GM19463 (cell line): ENCODE measurements around the gene TAF3.

Experiments
- ATAC-seq: cut with Tn5 transposase; IDR thresholded peaks from one replicate; pipeline ENCODE4 v1.9.1; 2021; ENCODE audit warnings: mild to moderate bottlenecking, moderate library complexity; ENCODE audit not compliant: unreplicated experiment

The TAF3 gene

DNA sequence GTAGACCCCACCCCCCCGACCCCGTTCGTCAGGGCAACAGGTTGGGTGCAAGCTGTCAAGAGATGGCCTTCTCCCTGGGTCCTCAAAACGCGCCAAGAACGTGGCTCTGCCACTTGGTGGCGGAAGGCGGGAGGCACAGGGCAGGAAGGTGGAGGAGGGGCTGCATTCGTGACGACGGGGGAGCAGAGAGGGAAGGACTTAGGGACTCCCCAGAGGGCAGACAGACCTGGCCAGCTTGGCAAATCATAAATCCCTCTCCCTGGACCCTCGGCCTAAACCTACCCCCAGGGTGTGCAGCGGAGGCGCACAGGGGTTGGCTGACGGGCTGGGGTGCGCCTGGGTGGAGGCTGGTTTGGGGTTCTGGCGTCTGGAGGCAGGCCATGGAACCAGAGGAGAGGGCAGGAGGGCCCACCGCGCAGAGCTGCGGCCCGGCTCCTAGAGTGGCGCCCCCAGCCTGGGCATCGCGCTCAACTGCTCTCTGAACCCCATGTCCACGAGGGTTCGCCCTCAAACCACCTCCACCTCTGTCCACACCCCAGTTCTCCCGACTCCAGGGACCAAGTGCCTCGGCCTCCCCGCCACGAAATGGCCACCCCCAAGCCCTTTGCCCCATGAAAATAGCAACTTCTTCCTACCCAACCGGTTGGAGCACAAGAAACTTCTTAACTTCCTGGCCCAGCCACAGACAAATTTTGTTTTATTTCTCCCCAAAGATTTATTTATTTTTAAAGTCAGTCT lies 225.4 kb downstream of the TAF3 start:
- no peak for ATAC-seq

DNA sequence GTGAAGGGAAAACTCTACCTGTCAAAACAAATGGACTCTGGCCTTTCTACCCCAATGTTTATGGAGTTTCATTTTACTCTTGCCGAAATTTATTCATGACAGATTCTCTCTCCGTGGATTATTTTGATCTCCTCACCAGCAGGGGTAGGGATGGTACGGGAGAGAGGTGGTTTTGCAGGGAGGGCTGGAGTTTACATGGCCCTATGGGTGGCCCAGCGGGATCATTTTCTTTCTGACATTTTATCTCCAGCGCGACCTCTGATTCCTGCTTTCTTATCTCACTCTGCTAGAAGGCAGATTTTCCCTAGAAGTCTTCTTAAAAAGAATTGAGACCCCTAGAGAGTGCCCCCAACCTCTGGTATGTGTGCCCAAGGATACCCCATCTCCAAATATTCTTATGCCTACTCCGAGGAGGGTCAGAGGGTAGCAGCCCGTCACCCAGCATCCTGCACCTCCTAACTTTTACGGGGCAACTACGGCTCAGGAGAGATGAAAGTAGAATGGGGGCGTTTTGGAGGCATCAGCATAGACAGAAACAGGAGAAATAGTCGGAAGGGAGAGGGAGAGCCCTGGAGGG lies 226.1 kb downstream of the TAF3 start:
- ATAC-seq: no peak

GRCh38 chr10:8044908-8045725 lies 226.8 kb downstream of the TAF3 start:
- ATAC-seq: no peak

GRCh38 chr10:8045726-8046494 lies 227.6 kb downstream of the TAF3 start:
- no peak for ATAC-seq

DNA sequence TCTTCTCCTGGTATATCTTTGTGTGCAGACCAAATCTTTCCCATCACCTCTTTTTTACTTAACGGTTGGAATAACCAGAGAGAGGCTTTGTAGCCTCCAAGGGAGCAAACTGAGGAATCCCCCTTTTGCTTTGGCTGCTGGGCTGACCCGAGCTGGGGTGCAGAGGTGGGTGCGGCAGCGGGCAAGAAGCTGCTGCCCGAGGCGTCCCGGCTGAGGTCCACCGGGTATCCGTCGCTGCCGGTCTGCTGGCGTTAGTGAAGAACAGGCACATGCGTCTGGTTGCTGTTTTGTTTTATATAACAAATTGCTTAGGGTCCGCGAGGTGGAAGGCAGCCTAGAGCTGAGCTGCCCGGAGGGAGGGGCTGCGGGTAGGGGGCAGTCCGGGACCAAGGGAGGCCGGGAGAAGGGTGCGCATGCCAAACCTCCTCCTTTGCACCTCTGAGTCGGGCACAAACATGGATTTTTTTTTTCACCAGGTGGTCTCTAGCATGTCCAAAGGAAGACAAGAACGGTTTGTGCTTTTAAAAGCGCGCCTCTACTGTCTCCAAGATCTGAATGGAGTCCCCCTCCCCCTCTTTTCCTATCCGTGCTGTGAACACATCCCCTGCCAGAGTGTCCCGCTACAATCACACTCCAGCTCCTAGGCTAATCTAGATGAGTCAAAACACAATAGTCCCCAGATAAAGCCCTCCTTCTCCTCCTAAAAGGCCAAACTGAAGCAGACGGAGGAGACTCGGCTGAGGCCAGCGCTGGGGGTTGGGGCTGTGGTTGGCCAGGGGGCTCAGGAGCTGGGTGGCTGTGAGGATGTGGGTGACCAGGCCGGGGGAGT lies 229.4 kb downstream of the TAF3 start:
- ATAC-seq: no peak

DNA sequence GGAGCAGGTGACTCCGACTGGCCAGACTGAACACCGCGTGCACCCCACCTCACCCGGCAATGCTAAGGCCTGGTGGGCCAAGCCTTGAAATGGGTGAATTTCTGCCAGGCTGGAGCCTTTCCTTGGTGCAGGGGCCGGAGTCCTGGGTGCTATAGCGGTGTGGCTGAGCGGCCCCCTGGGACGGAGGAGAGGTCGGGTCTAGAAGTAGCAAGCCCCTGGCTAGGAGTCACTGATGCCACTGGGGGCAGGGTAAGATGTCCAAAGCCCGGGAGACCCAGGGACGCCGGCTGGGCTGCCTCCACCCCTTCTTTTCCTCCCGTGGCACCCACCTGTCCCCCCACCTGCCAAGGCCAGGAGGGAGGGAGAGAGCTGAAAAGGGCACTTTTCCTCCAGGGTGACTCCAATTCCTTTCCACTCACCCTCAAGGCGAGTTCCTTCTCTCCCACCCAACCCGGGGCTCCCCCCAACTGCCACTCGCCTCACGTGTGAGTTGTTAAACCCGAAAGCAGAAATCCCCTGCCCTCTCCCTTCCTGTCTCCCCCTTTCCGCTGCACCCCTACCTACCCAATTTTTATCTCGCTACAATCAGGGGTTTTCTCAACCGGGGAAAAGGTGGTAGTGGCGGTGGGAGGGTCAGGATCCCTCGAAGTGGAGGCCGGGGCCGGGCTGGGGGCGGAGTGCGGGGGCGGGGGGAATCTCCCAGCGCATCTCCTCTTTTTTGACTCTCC lies 230.1 kb downstream of the TAF3 start:
- no peak for ATAC-seq

GRCh38 chr10:8049045-8049864 lies 230.9 kb downstream of the TAF3 start:
- no peak for ATAC-seq

DNA sequence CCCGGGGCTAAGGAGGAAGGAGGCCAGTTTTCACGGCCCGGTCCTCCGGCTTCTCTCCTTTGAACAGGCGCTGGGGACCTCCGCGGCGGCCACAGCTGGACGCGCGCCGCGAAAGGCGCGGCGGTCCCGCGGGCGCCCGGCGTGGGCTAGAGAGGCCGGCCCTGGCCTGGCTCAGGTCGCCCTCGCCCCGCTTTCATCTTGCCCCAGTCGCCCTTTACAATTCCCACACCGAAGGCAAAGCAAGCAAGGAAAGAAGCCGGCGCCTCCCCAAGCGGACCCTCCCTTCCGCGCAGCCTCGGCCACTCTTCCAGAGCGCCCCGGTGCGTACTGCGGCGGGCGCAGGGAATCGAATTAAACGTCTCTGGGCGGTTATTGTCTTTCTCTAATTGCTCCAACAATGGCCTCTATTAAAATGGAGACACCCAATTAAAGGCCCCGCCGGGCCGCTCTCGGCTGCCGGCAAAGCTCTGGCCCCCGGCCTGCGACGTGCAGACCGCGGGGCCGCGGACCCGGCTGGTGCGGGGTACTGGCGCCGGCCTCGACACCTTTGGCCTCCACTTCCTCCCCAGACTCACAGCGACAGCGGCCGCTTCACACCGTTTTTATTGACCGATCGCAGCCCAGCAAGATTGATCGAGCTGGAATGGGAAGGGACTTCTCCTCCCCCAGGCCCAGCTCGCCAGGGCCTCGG lies 231.7 kb downstream of the TAF3 start:
- ATAC-seq: no peak

DNA sequence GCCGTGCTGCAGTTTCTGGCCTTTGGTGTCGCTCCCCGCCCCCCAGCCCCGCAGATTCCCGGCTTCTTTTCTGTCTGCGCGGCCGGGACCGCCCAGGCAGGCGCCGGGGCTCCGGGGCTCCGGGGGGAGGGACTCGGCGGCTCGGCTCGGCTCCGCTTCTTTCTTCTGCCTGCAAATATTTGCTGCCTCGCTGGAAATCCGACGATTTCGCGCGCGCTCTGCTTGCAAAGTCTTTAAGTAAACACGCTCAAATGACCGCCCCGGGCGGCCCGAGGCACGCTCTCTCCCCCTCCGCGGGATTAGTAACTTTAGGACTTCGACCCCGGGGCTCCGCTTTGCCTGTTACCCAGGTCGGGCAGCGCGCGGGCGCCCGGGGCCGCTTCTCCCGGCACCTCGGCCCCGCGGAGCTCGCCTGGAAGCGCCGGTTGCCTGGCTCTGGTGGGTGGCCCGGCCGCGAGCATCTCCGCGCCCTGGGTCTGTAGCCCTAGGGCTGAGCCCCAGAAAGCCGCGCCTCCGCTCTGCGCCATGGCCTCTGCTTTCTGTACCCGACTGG lies 232.3 kb downstream of the TAF3 start:
- ATAC-seq: no peak

GRCh38 chr10:8051109-8051821 lies 233.0 kb downstream of the TAF3 start:
- ATAC-seq: no peak

DNA sequence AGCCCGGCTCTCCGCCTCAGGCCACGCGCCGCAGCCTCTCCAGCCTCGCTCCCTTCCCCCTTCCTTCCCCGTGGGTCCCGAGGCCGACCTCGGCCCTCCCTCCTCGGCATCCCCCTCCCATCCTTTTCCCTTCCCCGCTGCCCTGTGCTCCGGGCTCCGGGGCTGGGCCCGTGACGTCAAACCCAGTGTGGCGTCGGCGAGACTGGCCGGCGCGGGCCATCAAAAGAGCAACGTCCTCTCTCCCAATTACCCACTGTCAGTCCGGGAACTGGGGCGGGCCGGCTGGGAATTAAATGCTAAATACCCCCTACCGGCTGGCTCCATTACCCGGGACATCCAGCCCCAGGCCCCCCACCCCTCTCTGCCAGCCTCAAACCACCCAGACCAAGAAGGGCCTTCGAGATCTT lies 233.5 kb downstream of the TAF3 start:
- ATAC-seq: no peak

DNA sequence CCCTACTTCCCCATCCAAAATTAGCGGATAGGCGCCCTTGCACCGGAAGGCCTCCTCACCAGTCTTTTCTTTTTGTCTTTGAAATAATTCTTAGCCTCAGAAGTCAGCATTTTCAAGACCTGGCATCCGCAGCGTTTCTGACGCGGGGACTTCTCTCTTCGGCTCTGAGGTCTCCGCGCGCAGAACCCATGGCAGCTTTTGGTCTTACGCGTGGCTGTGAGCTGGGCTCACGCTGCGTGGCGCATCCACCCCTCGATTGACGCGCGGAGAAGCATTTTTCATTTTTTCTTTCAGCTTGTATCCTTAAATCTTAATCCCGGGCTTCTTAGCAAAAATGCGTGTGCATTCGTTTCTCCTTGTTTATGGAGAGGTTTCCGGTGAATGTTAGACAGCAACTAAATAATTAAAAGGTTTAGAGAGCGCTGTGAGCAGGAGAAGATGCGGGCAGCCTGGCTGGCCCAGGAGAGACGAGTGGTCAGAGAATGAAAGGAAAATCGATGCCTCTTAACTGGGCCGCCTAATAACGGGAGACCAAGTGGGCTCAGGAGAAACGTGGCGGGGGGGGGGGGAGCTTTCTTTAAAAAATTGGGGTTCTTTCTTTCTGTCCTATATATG lies 234.1 kb downstream of the TAF3 start:
- no peak for ATAC-seq

DNA sequence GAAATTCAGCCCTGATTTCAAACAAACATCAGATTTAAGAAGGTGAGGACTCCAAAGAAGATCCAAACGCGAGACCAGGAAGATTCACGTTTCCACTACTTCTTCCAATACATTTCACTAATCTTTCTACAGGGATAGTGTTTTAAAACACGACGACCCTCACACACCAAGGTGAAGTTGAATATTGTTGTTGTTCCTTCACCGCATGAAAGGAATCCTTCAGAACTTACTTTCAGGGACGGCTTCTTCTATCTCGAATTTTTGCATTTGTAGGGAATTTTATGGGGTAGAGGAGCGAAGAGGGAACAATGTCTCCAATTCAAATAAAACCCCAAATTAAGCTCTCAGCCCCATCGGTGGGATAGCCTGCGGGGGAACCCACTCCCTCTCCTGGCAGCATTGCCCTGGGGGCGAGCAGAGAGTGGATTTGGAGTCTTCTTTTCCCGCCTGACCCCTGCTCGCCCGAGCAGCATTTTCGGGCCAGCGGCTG lies 234.7 kb downstream of the TAF3 start:
- ATAC-seq: no peak

DNA sequence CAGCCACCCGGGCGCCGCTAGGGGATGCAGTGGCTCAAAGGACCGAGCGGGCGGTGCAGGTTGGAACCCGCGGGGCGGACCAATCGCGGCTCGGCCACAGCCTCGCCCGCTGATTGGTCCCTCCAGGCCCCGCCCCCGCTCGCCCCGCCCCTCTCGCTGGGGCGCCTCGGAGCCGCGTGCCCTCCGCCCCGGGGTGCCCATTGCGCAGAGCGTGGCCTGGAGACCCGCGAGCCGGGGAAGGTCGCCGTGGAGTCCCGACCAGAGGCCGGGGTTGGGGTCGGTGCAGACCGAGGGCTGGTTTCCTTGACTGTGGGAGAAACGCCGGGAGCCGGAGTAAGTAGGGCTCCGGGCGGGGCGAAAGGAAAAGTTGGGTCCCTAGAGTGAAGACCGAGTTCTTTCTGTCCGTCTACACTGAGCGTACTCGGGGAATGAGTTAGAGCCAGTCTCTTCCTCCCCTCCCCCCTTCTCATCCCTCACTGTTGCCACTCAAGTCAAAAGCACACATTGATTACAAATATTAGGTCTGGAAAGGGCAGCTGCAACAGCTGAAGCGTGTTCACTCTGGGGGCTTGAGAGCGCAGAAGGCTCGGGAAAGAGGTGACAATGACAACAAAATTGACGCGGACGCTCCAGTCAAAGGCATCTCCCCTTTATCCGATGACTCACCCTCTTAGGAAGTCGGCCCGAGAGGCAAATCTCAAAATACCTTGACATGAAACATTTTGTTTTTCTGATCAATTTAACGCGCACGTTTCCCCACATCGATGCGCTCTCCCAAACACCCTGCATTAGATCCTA lies 235.3 kb downstream of the TAF3 start:
- ATAC-seq: peak; percentile 68

DNA sequence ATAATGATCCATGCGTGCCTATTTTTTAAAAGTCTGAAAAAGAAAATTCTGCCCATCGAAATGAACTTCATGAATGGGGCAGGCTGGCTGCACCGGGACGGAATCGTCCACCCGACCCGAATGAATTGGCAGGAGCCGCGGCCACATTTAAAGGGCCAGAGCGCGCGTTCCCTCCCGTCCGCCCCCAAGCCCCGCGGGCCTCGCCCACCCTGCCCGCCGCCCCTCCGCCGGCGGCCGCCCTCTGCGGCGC lies 235.9 kb downstream of the TAF3 start:
- ATAC-seq: peak; percentile 6
